HepG2 (cell line): ENCODE measurements around the gene TYW1B. TPM values are rescaled to one million over a fixed set of nuclear protein-coding genes. Genes with fewer than 3 reads are reported as not detected.

Experiments
- microRNA-seq: library from miRNA; unstranded; fragments of <30 nt; microRNA quantifications from one replicate; pipeline ENCODE4, GENCODE V29; 2020
- polyA plus RNA-seq, 8 experiments: library from polyadenylated mRNA; depleted of rRNA in 3 of 8; stranded (reverse) in 7 of 8; unstranded in 1 of 8; fragments of >200 nt; fragmentation: Illumina TruSeq in 4 of 8; extraction: Trizol in 4 of 8; gene quantifications; 2 replicates each; pipeline versions ENCODE4 v1.2.1 to v1.2.3, GENCODE V29; 2011 to 2016; ENCODE audit warnings: low read depth in 4 of 8, missing spikeins in 1 of 8, mixed read lengths in 1 of 8; ENCODE audit not compliant: insufficient read depth in 1 of 8
- small RNA-seq, 3 experiments: library from RNA; depleted of rRNA; stranded (forward); fragments of <200 nt; gene quantifications; one replicate each; pipeline ENCODE3, GENCODE V24; 2012; ENCODE audit warnings: low read depth in 2 of 3, low replicate concordance in 1 of 3; ENCODE audit not compliant: insufficient read length in 3 of 3, insufficient read depth in 2 of 3
- total RNA-seq, 5 experiments: library from RNA; depleted of rRNA; stranded (reverse); fragments of >200 nt; fragmentation: Illumina TruSeq; extraction: Trizol; gene quantifications; 2 replicates each; pipeline ENCODE4 v1.2.3, GENCODE V29; 2016; ENCODE audit warnings: low read depth in 1 of 5

The TYW1B gene
- total and polyA plus RNA-seq, 2 of the 13 experiments (the other 11 are each of a cell fraction or from before 2014, with no cell fraction given): 2.0 to 5.5 TPM

Small RNA genes within 50 kb of the gene (microRNA-seq; reads per million reads assigned to microRNA genes)
- gene MIR4650-2: not detected

Small RNA genes within 50 kb of the gene (small RNA-seq; reads per million reads assigned to genes)
- gene AC211469.2: 0 reads per million in 3 experiments
- gene MIR4650-2: 0 reads per million in 3 experiments
- 0 reads per million in 3 experiments for gene RN7SL377P
- gene RN7SL625P: 0 reads per million in 3 experiments

Other genes with a start within 250 kb of the TYW1B start
- 8.4 and 12.7 TPM in 2 replicates for gene POM121, start 96.9 kb upstream of the TYW1B start, total RNA-seq (2016; rRNA removed; fragmentation: Illumina TruSeq; extraction: Trizol)
- gene POM121, start 96.9 kb upstream of the TYW1B start, polyA plus RNA-seq (2011; rRNA removed): 9.2 and 10.3 TPM in 2 replicates
- 0.88 and 1.4 TPM in 2 replicates for gene TRIM74, start 141.3 kb upstream of the TYW1B start, total RNA-seq (2016; rRNA removed; fragmentation: Illumina TruSeq; extraction: Trizol)
- 0.51 and 0.61 TPM in 2 replicates for gene TRIM74, start 141.3 kb upstream of the TYW1B start, polyA plus RNA-seq (2011; rRNA removed)
- gene SPDYE8, start 201.6 kb upstream of the TYW1B start, total RNA-seq (2016; rRNA removed; fragmentation: Illumina TruSeq; extraction: Trizol): not detected in 2 replicates
- gene SPDYE8, start 201.6 kb upstream of the TYW1B start, polyA plus RNA-seq (2011; rRNA removed): not detected in 2 replicates
- gene SPDYE11, start 229.7 kb upstream of the TYW1B start, total RNA-seq (2016; rRNA removed; fragmentation: Illumina TruSeq; extraction: Trizol): not detected in 2 replicates
- gene SPDYE11, start 229.7 kb upstream of the TYW1B start, polyA plus RNA-seq (2011; rRNA removed): not detected in 2 replicates